ENCODE data around the gene IDS.
"Not testable (repeated sequence)": the region's sequence is repeated elsewhere in the genome, so short reads cannot be mapped to it uniquely, and the experiment has no call there.

Gene IDS

DNA sequence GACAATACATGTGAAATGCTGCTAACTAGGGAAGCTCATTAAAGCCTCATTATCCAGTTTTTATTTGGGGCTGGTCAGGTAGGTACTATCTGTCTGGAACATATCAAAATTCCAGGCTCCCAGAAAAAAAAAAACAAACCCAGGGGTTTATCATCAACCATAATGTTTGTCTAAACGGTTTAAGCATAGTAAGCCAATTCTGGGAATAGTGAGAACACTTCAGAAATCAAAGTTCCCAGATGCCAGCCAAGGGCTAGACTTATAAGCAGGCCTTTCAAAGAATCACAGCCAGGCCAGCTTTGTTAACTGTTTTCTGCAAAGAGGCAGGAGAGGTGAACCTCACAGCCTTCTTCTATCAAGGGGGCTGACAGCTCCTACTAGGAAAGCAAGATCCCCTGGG, 8.1 kb downstream of the IDS start:
- no peak for DNase-seq

DNA sequence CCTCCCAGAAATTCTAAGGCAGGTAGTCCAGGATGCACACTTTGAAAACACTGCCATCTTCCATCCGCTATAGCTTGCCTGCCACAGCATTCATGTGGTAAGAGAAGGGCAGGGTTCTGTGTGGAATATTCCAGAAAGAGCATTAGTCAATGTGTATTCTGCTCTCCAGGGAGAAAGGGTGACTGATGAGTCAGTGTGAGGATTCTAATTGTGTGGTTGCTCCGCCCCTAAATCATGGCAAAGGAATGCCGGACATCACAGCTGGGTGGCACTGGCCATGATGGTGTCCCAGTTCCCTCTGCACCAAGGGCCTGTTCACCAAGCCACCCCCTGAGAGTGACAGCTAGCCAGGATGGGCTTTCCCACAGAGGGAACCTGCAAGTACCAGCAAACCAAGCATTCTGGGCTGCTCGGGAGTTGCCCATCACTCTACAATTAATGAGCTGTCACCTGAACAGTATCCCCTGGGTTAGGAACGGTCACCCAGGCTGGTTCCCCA, 9.5 kb downstream of the IDS start:
- no peak for DNase-seq

GRCh38 chrX:149494844-149495565, 10.1 kb downstream of the IDS start:
- DNase-seq = no peak

DNA sequence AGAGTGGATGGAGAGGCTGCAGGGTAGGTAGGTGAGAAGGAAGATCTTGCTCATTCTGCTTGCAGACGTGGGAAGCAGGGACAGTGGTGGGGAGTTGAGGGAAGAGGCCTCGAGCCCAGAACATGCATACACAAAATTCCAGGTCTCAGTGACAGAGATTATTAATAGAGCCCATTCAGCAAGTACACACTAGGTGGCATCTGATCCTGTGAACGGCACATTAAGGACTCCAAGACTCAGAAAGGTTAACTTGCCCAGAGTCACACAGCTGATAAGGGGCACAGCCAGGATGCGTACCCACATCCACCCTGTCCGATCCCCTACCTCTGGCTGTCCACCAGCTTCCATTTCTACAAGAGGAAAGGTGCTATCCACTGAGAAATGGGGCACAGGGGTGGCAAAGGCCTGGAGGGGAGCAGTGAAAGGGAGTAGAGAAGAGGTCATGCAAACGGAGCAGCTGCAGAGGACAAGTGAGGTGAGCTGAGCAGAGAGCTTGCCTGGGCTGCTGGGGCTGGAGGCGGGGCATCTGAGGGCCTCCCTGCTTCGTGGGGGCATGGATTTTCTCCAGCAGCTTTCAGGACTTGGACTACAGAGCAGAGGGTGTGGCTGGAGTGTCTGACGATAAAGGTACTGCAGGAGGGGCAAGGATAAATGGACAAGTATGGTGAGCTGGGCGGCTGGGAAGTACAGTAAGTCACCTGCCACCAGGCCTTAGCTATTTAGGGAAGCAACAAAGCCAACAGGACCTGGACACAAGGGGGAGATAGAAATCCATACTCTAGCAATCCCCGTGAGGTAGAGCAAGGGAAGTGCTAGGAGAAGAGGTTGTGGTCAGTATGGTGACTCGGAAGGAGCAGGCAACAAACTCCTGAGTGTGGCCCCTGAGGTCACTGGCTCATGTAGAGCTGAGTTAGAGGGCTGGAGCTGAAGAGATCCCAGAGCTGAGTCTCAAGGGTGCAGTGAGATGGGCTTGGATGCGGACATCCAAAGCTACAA, 11.2 kb downstream of the IDS start:
- no peak for DNase-seq

DNA sequence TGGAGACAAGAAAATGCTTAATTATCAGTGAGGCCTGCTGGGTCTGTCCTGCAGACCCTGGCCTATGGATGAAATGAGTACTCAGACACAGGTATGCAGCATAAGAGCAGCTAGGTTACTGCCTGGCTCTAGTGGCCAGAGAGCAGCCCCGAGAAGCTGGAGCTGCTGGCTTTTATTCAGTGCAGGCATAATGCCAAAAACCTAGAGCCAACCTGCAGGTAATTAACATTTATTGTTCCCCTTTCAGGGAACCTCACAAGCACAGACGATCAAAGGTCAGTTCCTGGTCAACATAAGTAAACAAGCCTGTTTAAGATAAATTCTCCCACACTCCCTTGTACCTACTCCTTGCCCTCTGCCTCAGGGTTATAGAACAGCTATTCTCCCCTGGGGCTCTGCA, 13.3 kb downstream of the IDS start:
- no peak for DNase-seq

- DNase-seq = no peak
These were observed 15.0 kb downstream of the IDS start for GRCh38 chrX:149490100-149490499.

- not testable (repeated sequence) for DNase-seq
These were observed 16.6 kb downstream of the IDS start for GRCh38 chrX:149488411-149489052.

- DNase-seq = not testable (repeated sequence)
These were observed 17.1 kb downstream of the IDS start for GRCh38 chrX:149488008-149488407.

GRCh38 chrX:149487292-149487691, 17.8 kb downstream of the IDS start:
- no peak for DNase-seq

- no peak for DNase-seq
These were observed 28.6 kb downstream of the IDS start for GRCh38 chrX:149476513-149476912.

- DNase-seq = no peak
These were observed 31.1 kb downstream of the IDS start for GRCh38 chrX:149473966-149474365.

DNA sequence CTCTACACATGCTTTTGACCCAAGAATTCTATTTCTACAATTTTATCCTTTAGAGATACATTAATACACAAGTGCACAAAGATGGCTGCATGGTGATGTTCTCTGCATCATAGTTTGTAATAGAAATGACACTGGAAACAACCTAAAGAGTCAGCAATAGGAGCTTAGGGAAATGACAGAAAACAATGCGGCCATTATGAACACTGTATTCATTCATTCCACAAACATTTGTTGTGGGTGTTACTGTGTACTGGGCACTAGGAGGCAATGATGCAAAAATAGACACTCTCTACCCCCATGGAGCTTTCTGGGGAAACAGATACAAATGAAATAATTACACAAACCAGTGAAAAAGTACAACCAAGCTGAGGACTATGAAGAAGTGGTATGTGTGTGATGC, 32.0 kb downstream of the IDS start:
- no peak for DNase-seq

- DNase-seq = no peak
These were observed 32.5 kb downstream of the IDS start for GRCh38 chrX:149472625-149473024.

DNA sequence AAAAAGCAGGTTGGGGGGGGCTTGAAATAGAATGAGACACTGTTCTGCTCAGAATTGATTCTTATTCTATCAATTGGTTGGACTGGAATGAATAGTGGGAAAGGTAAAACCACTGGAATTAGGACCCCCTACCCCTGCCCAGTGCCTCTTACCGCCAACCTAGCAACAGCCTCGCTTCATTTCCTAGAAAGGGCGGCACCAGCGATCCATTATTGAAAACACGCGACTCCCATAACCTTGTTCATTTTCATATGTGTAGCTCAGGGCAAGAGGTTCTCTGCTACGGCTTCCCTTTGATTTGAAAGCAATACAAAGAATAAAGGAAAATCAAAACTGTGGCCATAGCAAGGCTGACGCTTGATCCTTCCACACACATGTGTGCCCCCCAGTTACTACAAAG, 33.7 kb downstream of the IDS start:
- no peak for DNase-seq

GRCh38 chrX:149470955-149471354, 34.2 kb downstream of the IDS start:
- DNase-seq = peak; percentile 18 to 67

GRCh38 chrX:149469406-149469805, 35.7 kb downstream of the IDS start:
- DNase-seq = no peak

GRCh38 chrX:149467920-149468319, 37.2 kb downstream of the IDS start:
- DNase-seq = no peak

- DNase-seq = no peak
These were observed 37.6 kb downstream of the IDS start for GRCh38 chrX:149467461-149467860.

DNA sequence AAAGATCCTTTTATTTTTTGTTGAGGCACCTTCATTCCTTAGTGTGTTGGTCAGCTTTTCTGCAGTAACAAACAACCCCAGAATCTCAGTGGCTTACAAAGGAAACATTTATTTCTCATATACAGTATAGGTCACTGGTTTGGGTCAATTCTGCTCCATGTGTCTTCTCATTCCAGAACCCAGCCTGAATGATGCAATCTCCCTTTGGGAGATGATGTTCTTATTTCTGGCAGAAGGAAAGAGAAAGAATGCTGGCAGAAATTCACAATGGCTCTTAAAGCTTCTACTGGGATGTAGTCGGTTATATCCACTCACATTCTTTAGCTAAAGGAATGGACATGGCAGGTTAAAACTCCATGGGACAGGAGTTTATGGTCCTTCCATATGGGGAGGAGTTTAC, 42.3 kb downstream of the IDS start:
- no peak for DNase-seq

DNA sequence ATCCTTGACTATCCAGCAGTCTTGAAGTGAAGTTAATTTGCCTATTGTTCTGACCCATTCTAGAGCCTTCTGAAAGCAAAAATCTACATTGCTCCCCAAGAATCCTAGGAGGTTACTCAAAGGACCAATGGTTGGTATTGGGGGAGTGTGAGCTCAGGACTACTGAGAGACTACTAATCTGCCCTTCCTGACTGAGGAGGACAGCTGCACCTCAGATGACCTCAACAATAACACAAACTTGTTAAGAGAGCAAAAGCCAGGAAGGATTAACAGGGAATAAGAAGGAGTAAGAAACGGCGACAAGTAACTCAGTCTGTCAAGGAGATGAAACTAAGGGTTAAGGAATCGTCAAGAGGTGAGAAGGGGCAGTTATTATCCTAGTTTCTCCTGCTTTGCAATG, 43.4 kb downstream of the IDS start:
- no peak for DNase-seq

GRCh38 chrX:149458586-149458985, 46.5 kb downstream of the IDS start:
- DNase-seq = no peak

DNA sequence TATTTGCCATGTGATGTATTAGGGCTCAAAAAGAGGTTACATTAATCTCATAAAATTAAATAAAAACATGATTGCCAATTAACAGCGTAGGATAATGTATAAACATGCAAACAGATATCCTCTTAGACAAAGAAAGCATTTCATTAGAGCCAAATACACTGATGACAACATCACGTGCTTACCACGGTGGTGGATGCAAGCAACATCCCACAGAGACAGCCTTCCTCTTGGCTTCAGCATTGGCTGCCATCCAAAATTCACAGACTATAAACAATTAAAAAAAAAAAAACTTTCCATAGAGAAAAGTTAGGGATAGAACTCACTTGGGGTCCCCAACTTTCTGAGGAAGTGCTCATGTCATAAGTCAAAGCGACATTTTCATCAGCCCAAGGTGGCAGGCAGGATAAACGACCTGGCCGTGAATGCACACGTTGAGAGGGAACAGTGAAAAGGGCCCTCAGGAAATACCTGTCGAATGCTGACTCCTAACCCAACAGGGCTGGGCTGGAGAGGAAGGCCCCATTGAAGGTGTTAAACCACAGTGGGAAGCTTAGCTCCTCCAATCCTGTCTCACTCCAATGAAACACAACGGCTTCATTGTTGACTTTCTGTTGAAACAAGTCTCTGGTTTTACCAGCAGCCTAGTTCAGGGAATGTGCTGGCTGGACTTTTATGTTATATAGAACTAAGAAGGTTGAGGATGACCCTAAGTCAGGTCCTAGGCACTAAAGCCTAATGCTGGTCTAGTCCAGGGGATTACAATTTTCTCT, 48.4 kb downstream of the IDS start:
- no peak for DNase-seq

DNA sequence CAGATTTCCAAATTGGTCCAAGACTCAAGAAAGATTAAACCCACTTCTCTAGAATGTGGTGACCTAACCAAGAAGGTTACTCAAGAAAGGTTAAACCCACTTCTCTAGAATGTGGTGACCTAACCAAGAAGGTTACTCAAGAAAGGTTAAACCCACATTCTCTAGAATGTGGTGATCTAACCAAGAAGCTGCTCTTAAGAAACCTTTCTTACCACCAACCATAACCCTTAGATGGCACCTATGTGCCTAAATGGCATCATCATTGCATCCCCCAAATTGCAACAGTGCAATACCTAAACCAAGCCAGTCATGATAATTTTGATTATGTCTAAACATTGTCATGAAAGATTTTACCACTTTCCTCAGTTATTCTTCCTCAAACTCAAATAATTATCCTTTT, 49.2 kb downstream of the IDS start:
- DNase-seq = no peak

Data from NCI-H1930 (cell line).